ENCODE data around the gene RTP5.

The RTP5 gene

DNA sequence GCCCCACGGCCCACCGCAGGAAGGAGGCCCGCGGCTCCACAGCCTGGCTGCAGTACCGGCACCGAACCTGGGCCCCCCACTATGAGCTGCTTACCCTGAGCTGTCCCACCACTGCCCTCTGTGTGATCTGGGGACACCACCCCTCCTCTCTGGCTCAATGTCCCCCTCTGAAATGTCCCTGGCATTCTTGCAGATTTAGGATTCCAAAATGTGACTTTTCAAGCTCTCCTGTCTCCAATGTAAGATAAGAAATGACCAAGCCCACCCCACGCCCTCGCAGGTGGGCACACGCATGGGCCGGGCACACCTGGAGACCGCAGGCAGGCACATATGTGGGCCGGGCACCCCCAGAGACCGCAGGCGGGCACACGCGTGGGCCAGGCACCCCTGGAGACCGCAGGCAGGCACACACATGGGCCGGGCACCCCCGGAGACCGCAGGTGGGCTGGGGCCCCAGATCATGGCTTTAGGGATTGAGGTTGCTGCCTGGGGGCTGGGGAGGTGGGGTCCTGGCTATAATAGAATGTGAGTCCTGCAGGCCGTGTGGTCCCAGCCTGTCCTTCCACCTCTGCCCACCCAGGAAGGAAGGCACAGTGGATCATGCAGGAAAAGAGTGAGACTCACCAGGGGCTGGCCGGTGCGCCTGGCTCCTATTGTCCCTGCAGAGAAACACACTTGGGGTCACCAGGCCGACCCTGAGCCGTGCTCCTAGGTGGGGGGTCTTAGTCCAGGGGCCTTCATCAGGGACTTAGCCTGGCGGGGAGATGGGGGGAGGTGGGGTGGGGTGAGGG lies 18.0 kb upstream of the RTP5 start:
- Mint-ChIP-seq H3K27ac (peak overlapping the region; percentile 81), H3K9me3 (no peaks in the 10 kb centered on the region), H3K4me1 (peaks cover 36% of the 10 kb centered on the region), H3K4me3 (no peak overlapping the region), H3K36me3 (peaks cover 75% of the 10 kb centered on the region)
- peak in 1 of 2 donors; percentile 39 for DNase-seq (ENCODE audit: low spot score in 2 of 2)
- ATAC-seq: no peak

DNA sequence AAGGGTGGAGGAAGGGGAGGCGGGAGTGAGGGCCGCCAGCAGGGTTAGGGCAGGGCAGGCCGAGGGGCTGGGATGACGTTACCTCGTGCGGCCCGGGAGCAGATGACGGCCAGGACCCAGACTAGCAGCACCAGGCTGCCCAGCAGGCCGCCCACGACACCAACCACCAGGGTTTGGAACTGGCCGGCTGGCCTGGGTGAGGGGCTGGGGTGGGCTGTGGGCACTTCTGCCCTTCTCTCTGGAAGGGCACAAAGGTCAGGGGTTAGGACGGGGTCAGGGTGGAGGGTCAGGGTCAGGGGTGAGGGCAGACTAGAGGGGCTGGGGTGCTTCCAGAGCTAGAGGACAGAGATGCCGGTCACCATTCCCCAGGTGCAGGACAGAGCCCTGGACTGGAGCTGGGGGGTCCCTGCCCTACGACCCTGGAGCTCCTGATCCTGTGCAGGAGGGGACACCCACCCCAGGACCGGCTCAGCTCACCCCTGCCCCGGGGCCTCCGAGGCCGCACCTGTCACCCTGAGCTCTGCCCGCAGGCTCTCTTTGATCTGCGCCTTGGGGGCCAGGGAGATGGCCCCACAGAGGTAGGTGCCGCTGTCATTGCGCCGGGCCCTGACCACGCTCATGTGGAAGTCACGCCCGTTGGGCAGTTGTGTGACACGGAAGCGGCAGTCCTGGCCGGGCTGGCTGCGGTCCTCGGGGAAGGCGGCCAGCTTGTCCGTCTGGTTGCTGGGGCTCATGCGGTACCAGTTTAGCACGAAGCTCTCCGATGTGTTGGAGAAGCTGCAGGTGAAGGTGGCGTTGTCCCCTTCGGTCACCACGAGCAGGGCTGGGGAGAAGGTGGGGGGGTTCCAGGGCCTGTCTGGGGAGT lies 17.2 kb upstream of the RTP5 start:
- no peak overlapping the region for H3K4me3 Mint-ChIP-seq
- peak in 1 of 2 donors; percentile 46 for DNase-seq (ENCODE audit: low spot score in 2 of 2)
- H3K4me1 Mint-ChIP-seq: peaks cover 35% of the 10 kb centered on the region
- peaks cover 83% of the 10 kb centered on the region for H3K36me3 Mint-ChIP-seq
- peak overlapping the region; percentile 70 for H3K27ac Mint-ChIP-seq
- no peak for ATAC-seq
- no peaks in the 10 kb centered on the region for H3K9me3 Mint-ChIP-seq

DNA sequence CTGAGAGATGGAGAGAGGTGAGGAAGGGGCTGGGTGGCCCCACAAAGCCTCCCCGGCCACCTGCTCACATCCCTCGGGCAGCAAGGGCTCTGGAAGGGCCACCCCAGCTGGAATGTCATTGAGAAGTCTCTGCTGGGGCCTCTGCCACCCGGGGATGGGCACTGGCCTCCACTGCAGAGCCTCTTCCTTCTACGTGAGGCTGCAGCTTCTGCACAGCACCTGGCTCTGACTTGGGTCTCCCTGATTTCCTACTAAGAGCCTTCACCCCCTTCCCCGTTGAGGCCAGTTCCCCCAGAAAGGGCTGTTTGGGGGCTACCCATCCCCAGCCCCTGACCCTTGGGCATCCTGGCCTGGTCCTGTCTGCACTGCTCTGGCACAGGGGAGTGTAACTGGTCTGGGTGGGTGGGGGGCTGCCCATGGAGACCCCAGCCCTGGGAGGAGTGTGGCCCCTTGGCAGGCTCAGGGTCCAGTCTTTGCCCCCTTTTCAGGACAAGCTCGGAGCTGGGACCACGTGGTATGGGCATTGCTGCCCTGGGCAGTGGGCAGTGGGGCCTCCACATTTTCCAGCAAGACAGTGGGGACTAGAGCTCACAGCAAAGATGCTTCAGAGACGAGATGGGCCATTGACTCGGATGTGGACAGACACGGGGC lies 16.4 kb upstream of the RTP5 start:
- Mint-ChIP-seq H3K27ac (peak overlapping the region; percentile 70), H3K4me3 (peak overlapping the region; percentile 66), H3K9me3 (no peaks in the 10 kb centered on the region), H3K36me3 (peaks cover 91% of the 10 kb centered on the region), H3K4me1 (peaks cover 35% of the 10 kb centered on the region)
- DNase-seq (ENCODE audit: low spot score in 2 of 2): no peak
- no peak for ATAC-seq

DNA sequence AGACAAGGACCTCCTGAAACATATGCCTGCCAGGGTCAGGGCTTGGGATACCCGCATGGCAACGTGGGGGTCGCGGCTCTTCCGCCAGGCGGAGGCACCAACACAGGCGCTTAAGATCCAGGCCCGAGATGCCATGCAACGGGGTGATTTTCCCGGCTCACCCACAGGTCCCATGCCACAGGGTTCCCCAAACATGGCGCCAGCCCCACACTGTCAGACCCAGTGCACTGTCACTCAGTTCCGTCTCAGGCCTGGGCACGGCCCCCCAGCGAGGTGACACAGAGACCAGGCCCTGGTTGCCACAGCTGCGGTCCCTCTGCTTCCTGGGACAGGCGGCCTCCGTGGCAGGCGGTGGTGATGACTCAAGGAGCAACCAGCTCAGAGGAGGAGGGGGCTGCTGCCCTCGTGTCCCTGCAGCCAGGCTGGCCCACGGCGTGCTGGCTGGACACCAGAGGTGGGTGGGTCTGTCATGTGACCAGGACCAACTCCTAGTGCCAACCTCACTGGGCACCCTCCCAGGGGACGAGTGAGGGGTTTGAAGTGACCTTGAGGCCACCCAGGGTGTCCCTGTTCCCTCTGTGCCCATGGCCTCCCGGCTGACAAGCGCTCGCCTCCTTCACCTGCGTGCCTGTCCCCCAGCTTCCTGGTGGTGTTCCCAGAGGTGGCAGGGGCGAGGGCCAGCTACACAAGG lies 15.7 kb upstream of the RTP5 start:
- ATAC-seq (peak; percentile 82), DNase-seq (ENCODE audit: low spot score in 2 of 2) (peak in 1 of 2 donors; percentile 66)
- Mint-ChIP-seq H3K27ac (peak overlapping the region; percentile 70), H3K36me3 (peaks cover 95% of the 10 kb centered on the region), H3K4me1 (peaks cover 35% of the 10 kb centered on the region), H3K9me3 (no peaks in the 10 kb centered on the region), H3K4me3 (peak overlapping the region; percentile 66)

DNA sequence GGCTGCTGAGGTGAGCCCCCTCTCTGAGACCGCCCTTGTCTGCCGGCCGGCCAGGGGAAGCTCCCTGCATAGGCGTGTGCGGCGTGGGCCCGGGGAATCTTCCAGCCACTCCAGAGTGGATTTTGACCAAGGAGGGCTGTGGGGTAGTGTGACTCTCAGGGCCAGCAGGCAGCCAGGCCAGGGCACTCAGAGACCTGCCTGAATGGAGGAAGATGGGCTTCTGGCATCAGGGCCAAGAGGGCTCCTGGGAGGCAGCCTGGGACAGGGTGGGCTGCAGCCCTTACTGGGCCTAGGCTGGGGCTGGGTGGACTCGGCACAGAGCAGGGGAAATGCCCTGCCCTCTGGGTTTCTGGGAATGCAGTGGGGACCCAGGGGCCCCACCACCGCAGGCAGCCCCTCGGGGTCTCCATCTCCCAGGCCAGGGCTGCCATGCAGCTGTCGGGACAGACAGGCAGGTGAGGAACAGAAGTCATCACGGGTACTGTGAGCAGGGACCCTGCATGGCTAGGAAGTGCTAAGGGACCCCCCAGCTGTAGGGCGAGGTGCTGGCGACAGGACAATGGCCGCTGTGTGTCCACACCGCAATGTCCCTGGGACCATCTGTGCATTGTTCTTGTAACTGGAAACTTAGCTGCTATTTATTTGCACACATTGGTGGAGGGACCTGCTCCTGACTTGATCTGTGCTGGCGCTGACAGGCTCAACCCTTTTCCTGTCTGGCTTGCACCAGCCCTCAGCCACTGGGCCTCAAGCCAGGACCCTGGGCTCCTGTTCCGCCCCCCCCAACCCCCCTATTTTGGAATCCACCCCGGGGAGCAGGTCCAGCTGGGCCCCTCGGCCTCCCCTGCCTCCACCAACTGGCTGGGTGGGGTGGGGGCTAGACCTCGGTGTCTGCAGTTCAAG lies 14.9 kb upstream of the RTP5 start:
- no peak for DNase-seq (ENCODE audit: low spot score in 2 of 2)
- peaks cover 91% of the 10 kb centered on the region for H3K36me3 Mint-ChIP-seq

DNA sequence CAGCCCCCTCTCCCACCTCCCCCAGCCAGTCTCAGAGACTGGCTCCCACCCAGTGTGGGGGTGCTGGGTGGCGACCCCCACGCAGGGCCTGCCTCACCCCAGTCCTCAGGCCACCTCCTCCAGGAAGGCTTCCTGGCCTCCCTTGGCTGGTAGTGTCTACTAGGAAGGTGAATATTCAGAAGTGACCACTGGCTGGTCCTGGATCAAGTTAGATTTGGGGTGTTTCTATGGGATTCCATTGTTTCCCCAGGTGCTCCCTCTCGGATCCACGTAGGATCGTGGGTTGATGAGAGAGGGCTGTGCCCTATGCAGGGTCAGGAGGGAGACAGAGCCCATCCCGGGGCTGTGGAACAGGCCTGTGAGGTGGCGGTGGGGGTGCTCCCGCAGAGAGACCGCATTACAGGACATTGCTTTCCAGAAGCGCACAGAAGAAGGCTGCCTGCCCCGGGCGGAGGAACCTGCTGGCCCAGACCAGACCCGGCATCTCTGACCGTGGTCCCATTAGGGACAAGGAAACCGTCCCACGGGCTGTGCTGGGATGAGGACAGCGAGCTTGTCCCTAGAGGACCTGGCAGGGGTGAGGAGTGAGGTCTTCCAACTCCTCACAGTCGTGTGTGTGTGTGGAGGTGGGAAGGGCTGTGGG lies 14.2 kb upstream of the RTP5 start:
- peak overlapping the region; percentile 66 for H3K4me3 Mint-ChIP-seq
- no peak for DNase-seq (ENCODE audit: low spot score in 2 of 2)
- peak overlapping the region; percentile 91 for H3K27ac Mint-ChIP-seq
- H3K4me1 Mint-ChIP-seq: peaks cover 46% of the 10 kb centered on the region
- H3K9me3 Mint-ChIP-seq: no peaks in the 10 kb centered on the region
- ATAC-seq: no peak
- peaks cover 87% of the 10 kb centered on the region for H3K36me3 Mint-ChIP-seq

More for the DNA sequence above, 14.9 kb upstream of the RTP5 start:
- peak overlapping the region; percentile 66 for H3K4me3 Mint-ChIP-seq
- no peaks in the 10 kb centered on the region for H3K9me3 Mint-ChIP-seq
- H3K4me1 Mint-ChIP-seq: peaks cover 38% of the 10 kb centered on the region
- peak overlapping the region; percentile 91 for H3K27ac Mint-ChIP-seq
- no peak for ATAC-seq

DNA sequence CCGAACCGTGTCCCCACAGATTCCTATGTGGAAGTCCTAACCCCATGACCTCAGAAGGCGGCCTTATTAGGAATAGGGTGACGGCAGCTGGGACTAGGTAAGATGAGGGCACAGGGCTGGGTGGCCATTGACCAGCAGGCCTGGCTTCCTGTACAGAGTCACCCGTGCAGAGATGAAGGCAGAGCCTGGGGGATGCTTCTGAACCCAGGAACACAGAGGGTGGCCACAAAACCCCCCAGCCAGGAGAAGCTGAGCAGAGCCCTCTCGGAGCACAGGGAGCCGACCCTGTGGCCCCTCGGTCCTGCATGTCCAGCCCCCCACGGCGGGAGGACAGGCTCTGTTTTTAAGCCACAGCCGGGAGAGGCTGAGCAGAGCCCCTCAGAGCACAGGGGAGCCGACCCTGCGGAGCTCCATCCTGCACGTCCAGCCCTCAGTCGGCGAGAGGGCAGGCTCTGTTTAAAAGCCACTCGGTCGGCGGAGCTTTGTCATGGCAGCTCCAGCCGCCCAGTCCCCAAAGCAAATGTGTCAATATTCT lies 13.6 kb upstream of the RTP5 start:
- Mint-ChIP-seq H3K36me3 (peaks cover 81% of the 10 kb centered on the region), H3K4me1 (peaks cover 52% of the 10 kb centered on the region), H3K4me3 (peak overlapping the region; percentile 66), H3K27ac (peak overlapping the region; percentile 91), H3K9me3 (no peaks in the 10 kb centered on the region)
- ATAC-seq (no peak), DNase-seq (ENCODE audit: low spot score in 2 of 2) (no peak)

DNA sequence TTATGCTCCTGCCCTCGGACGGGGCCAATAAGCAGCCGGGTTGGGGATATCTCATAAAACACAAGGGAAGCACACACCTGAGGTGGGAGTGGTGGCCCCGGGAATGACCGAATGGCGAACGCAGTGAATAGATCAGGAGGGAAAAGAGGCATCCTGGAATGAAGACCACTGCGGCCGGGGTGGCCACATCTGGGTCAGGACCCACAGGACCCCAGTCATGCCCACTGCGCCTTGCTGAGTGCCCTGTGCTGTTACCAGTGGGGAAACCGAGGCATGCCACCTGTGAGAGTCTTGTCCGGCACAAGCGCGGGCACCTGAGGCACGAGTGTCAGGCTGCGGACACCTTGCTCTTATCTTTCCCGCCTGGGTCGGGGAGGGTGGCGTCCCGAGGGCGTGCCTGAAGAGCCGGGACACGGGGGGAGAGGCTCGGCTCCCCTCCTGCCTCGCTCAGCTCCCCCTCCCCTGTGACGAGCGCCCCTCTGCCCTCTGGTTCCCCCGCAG lies 12.4 kb upstream of the RTP5 start:
- no peak for ATAC-seq
- DNase-seq (ENCODE audit: low spot score in 2 of 2): no peak
- peak overlapping the region; percentile 66 for H3K4me3 Mint-ChIP-seq
- peaks cover 63% of the 10 kb centered on the region for H3K4me1 Mint-ChIP-seq
- peaks cover 77% of the 10 kb centered on the region for H3K36me3 Mint-ChIP-seq
- no peaks in the 10 kb centered on the region for H3K9me3 Mint-ChIP-seq
- H3K27ac Mint-ChIP-seq: peak overlapping the region; percentile 91

DNA sequence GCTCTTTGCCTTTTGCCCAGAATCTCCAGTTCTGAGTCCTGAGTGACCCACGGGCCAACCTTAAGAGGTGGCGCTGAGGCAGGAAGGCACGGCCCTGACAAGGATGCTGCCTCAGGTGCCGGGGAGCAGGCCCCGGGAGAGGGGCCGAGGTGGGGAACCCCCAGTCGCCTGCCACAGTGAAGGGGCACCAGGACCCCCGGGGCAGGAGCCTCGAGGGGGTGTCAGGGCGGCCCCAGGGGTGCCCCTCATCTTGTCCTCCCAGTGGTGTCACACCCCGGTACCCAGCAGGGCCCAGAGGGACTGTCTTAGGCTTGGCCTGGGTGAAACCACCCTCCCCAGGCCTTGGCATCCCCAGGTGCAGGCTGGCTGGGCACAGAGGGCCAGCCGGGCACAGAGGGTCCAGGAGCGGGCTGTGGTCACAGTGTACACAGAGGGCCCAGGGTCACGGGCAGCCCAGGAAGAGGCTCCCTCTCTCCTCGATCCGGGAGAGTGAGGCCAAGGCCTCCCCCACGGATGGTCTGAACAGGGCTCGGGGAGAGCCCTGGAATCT lies 11.9 kb upstream of the RTP5 start:
- Mint-ChIP-seq H3K4me3 (peak overlapping the region; percentile 66), H3K36me3 (peaks cover 71% of the 10 kb centered on the region), H3K9me3 (no peaks in the 10 kb centered on the region), H3K4me1 (peaks cover 68% of the 10 kb centered on the region), H3K27ac (peak overlapping the region; percentile 91)
- DNase-seq (ENCODE audit: low spot score in 2 of 2) (peak in 1 of 2 donors; percentile 57), ATAC-seq (no peak)

DNA sequence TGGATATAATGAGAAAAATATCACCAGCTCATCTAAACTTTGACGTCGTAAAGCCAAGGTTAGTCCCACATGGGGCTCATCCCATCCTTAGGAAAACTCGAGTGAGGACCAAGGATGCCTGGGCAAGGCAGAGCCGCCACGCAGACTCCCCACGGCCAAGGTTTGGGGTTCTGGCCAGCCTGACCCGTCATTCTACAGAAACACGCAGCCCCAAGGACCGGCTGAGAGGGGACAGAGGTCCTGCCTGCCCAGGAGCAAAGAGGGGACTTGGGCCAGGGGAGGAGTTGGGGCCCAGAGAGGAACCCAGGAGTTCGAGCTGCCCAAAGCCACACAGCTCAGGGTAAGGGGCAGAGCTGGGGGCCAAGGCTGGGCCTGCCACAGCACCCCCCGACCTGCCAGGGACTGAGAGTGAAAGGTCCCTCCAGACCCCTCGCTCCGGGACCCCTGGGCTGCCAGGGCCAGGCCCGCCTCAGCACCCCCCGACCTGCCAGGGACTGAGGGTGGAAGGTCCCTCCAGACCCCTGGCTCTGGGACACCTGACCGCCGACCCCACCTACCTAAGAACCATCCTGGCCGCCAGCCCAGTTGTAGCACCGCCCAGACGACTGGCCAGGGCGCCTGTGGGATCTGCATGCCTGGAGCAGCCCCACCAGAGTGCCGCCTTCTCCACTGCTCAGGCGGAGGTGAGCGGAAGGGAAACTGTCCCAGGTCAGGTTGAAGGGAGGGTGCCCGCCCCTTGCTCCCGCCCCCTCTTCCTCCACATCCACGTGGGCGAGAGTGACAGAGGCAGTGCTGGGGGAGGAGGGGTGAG lies 11.1 kb upstream of the RTP5 start, which contains the start of gene PDCD1:
Gene PDCD1, minus strand, starts transcription at position 689 of the 811 bp plus-strand sequence. Its CDS starts 56 bp downstream, at position 633.
- Mint-ChIP-seq H3K36me3 (peaks cover 70% of the 10 kb centered on the region), H3K4me1 (peaks cover 71% of the 10 kb centered on the region), H3K4me3 (peak within 1 kb of the TSS; percentile 66), H3K27ac (peak within 1 kb of the TSS; percentile 91), H3K9me3 (no peaks in the 10 kb centered on the region)
- peak in 1 of 2 donors; percentile 80 for DNase-seq (ENCODE audit: low spot score in 2 of 2)
- peak; percentile 59 for ATAC-seq

DNA sequence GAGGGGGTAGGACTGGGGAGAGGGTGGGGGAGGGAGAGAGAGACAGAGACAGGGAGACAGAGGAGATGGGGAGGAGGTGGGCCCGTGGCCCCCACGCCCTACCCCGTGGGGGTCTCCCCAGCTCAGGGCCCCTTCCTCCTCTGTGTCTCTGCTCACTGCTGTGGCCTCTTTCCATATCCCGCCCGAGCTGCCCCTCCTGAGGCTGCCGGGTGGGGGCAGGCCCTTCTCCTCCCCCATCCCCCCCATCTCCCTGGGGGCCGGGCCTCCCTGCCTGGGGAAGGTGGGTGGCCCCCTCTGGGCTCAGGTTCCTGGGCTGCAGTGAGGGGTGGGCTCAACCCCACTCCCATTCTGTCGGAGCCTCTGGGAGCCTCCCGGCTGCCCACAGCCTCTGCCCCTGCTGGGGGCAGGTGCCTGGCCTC lies 10.5 kb upstream of the RTP5 start:
- peak; percentile 24 for ATAC-seq
- no peak for DNase-seq (ENCODE audit: low spot score in 2 of 2)
- peaks cover 70% of the 10 kb centered on the region for H3K36me3 Mint-ChIP-seq
- peaks cover under 1% of the 10 kb centered on the region for H3K9me3 Mint-ChIP-seq
- peaks cover 70% of the 10 kb centered on the region for H3K4me1 Mint-ChIP-seq
- peak overlapping the region; percentile 66 for H3K4me3 Mint-ChIP-seq
- peak overlapping the region; percentile 91 for H3K27ac Mint-ChIP-seq

DNA sequence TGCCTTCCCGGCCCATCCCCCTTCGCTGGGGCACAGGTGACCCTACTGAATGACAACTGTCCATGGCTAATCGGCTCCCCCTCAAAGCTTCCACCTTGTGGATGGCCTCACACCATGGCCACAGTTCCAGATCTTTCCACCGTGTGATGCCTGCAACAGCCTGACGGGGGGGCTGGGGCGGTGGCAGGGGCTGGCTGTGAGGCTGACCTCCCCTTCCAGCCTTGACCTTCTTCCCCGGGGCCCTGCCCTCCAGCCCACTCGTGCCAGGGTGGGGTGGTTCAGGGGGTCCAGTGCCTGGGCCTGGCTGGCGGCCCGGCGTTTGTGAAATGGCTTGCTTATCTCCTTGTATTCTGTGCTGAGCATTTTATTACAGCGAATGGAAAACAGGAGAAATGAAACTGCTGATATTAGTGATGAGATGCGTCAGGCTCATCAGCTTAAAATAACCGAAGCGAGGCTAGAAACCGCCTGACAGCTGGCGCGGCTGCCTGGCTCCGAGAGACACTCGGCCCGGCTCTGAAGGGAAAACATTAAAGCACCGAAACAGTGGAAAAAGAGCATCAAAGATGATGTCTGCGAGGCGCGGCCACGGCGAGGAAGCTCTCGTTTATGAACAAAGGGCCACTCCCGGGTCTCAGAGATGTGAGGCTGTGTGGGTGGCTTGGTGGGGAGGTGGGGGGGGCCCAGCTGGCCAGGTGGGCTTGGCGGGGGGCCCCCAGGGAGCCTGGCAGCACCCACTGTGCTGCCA lies 9.9 kb upstream of the RTP5 start:
- peaks cover 5% of the 10 kb centered on the region for H3K9me3 Mint-ChIP-seq
- peaks cover 70% of the 10 kb centered on the region for H3K4me1 Mint-ChIP-seq
- DNase-seq (ENCODE audit: low spot score in 2 of 2) (peak in 1 of 2 donors; percentile 70), ATAC-seq (peak; percentile 43)
- H3K36me3 Mint-ChIP-seq: peaks cover 70% of the 10 kb centered on the region
- H3K4me3 Mint-ChIP-seq: peak overlapping the region; percentile 66
- peak overlapping the region; percentile 91 for H3K27ac Mint-ChIP-seq

Measured in stimulated activated effector memory CD8-positive, alpha-beta T cell treated with anti-CD3 and anti-CD28 coated beads, Interleukin-12 subunit alpha, Interleukin-12 subunit beta, amount 100 ng/mL, for 72 hours (primary cell).